ENCODE data around the gene KIAA0753.

DNA sequence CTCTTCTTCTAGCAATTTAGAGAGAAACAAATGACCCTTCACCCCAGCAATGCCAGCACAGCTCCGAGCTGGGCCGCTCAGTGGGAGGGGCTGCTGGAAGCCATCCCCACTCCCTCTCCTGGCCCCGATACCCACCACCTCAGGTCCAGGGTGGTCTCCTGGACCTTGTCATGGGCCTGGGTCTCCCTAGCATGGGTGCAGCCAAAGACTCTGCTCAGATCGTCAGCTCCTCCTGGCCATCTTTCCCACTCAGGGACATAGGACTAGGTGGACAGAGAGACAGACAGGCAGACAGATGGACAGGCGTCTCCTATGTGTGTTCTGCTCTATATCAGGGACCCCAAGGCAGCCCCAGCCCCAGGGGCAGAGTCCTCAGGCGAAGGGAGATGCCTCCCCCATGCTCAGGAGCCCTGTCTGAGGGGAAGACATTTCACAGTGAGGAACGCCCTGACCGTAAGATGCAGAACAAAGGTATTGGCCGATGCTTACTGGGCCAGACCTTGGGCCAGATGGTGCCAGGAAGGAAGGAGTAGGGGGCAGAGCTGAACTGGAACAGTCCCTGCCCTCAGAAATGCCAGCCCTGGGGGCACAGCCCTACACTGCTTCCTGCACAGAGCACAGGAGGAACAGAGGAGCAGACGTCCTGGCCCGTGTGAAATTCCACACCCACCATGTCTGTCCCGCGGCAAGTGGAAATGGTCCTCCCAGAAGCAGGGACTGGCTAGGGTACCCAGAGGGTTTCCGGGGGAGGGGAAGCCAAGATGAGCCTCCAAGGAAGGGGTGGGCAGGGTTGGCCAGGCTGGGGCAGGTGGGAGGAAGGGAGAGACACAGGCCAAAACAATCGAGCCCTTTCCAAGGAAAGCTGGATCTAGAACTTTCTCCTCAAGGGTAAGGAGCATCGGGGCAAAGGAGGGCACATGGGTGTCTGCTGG, 97.2 kb downstream of the KIAA0753 start:
- TF ChIP-seq, protein P1, sequence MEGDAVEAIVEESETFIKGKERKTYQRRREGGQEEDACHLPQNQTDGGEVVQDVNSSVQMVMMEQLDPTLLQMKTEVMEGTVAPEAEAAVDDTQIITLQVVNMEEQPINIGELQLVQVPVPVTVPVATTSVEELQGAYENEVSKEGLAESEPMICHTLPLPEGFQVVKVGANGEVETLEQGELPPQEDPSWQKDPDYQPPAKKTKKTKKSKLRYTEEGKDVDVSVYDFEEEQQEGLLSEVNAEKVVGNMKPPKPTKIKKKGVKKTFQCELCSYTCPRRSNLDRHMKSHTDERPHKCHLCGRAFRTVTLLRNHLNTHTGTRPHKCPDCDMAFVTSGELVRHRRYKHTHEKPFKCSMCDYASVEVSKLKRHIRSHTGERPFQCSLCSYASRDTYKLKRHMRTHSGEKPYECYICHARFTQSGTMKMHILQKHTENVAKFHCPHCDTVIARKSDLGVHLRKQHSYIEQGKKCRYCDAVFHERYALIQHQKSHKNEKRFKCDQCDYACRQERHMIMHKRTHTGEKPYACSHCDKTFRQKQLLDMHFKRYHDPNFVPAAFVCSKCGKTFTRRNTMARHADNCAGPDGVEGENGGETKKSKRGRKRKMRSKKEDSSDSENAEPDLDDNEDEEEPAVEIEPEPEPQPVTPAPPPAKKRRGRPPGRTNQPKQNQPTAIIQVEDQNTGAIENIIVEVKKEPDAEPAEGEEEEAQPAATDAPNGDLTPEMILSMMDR (IDR thresholded peaks at IDR 0.05), result no peak
- TF ChIP-seq POLR2A (IDR thresholded peaks at IDR 0.05), result no peak
